Gastrocnemius medialis (tissue), 4 donors: ENCODE measurements around the gene GNAO1.

Experiments
- POLR2A ChIP-seq, 2 donors: fragments of 450-650 bp; IDR thresholded peaks; one replicate each; pipeline ENCODE4 v1.6.1; 2017; ENCODE audit warnings: antibody characterized with exemption in 2 of 2, mild to moderate bottlenecking in 2 of 2, moderate library complexity in 2 of 2
- TF ChIP-seq, protein P1 (sequence below), 5 experiments: fragments of 450-650 bp in 3 of 5; fragments of 200-600 bp in 2 of 5; sonication (generic) in 2 of 5; IDR thresholded peaks in 4 of 5; conservative IDR thresholded peaks in 1 of 5; 1 replicate in 4 of 5; 2 replicates in 1 of 5; pipeline ENCODE4 v1.5.1; 2016 to 2019; ENCODE audit warnings: antibody characterized with exemption in 5 of 5, mild to moderate bottlenecking in 3 of 5, moderate library complexity in 3 of 5

DNA sequence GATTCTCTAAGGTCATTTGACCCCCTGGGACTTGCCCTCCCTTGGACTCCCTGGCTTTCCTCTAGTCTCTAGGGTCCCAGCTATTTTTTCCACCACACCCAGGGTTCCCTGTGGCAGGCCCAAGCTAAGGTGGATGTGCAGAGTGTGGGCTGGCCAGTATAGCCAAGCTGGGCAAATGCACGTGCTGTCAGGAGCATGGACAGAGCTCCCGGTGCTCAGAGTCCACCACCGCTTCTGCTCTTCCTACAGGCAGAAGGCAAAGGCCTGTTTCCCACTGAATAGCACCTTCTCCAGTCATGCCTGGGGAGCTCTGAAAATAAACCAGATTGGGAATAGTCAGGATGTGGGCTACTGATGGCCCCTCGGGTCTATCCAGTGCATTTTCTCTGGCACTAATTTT is 53.3 kb downstream of the GNAO1 start:
- TF ChIP-seq, protein P1, sequence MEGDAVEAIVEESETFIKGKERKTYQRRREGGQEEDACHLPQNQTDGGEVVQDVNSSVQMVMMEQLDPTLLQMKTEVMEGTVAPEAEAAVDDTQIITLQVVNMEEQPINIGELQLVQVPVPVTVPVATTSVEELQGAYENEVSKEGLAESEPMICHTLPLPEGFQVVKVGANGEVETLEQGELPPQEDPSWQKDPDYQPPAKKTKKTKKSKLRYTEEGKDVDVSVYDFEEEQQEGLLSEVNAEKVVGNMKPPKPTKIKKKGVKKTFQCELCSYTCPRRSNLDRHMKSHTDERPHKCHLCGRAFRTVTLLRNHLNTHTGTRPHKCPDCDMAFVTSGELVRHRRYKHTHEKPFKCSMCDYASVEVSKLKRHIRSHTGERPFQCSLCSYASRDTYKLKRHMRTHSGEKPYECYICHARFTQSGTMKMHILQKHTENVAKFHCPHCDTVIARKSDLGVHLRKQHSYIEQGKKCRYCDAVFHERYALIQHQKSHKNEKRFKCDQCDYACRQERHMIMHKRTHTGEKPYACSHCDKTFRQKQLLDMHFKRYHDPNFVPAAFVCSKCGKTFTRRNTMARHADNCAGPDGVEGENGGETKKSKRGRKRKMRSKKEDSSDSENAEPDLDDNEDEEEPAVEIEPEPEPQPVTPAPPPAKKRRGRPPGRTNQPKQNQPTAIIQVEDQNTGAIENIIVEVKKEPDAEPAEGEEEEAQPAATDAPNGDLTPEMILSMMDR (IDR thresholded peaks at IDR 0.05 in 4 of 5, conservative IDR thresholded peaks at IDR 0.05 in 1 of 5): no peak
- TF ChIP-seq POLR2A (IDR thresholded peaks at IDR 0.05): no peak
